ENCODE measurements around the gene HOXA11.

The HOXA11 gene

DNA sequence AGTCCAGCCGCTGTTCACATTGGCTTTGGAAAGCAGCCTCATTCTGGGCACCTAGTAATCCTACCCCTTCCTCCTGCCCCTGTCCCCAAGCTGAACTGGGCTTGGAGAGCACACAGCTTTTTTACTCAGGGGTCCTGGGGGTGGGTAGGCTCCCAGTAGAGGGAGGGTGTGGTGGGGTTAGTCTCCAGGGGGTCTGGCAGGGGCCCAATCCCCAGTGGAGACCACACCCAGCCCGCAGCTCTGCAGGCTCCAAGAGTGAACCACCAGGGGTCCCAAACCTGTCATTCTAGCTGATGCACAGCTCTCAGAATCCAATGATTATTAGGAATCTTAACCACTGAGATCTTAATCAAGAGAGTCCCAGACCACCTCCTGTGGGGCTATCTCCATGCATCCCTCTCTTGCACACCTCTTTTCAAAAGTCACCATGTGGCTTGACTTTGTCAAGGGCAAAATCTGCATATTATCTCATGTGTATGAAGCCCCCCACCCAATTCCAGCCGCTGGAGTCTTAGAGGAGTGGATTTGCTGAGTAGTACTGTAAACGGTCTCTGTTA is 2.7 kb downstream of the HOXA11 start:
- FAIRE-seq = no peak

DNA sequence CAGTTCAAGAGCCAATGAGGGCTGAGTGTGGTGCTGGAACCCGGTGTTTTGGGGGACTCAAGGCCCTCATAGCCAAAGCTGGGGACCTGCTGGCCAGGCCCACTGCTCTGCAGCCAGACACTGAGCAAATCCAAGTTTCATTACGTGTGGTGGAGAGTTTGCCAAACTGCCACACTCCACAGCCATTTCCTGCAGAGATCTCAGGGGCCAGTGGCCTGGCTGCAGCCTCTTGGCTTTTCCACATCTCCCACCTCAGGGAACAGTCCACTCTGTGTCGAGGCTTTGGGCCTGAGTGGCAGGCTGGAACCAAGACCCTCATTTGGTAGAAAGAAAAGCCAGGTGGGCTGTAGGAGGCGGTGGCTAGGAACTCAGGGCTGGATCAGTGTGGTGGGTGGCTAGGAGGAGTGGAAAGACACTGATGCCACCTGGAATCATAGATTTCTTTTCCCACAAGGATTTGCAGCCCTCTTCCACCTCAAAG is 3.2 kb downstream of the HOXA11 start:
- FAIRE-seq (no peak), DNase-seq (ENCODE audit: insufficient read length, low spot score) (no peak)

More for the DNA sequence above, 2.7 kb downstream of the HOXA11 start:
- DNase-seq (ENCODE audit: insufficient read length, low spot score) = no peak

DNA sequence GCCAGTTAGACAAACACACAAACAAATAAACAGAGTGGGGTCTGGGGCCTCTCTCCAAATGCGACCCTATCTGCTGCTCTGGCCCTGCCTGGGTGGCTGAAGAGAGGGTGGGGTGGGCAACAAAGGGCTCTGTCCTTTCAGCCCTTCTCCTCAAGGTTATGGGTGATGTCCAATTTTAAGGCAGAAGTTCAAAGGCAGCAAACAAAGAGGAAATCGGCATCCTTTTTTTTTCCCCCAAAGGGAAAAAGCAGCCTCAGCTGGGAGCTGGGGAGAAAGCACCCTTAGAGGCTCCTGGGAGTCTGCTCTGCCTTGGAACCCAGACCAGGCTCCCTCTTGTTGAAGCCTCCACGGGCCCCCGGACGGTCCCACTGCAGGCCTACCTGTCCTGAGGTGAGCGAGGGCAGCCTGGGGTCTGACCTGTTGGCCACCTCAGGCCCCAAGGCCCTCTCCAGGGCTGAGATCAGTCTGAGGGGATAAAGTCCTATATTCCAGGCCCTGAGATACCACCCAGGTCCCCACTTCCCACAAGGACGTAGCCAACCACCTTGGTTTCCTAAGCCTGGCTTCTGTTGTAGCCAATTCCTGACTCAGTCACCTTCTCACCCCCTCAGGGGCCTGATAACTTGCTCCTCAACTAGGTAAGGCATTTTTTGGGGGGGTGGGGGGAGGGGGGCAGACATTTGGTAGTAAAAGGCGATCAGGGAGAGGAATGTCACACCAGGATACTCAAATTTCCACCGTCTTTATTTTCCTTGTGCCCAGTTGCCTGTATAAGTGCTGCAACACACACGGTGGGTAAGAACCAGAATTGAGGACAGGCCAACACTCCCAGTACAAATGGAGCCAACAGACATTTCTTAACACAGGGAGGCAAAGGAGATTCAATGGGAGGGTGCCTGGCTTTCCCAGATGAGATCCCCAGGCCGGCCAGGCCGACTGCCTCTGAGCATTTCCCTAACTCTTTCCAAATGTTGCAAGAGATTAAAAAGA is 4.3 kb downstream of the HOXA11 start:
- no peak for FAIRE-seq
- DNase-seq (ENCODE audit: insufficient read length, low spot score) = no peak

- peak; percentile 75 for DNase-seq (ENCODE audit: insufficient read length, low spot score)
- FAIRE-seq = peak; percentile 21
Observed at GRCh38 chr7:27179503-27180430, 5.3 kb downstream of the HOXA11 start.

DNA sequence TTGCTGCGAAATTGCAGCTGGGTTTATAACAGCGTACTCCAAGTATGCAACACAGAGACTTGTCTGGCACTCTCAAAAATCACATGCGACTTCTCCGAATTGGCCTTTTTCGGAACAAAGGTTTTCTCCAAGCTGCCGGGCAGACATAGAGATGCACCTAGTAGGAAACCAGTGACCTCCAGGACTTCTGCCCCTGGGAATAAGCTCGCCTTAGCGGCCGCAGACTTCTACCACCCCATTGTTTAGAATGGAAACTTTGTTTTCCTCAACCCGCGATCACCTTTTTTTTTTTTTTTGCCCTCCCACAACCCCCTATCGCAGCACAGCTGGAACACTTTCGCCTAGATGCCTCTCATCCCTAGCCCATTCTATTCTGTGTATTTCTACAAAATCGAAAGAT is 6.0 kb downstream of the HOXA11 start:
- DNase-seq (ENCODE audit: insufficient read length, low spot score) = no peak
- no peak for FAIRE-seq

DNA sequence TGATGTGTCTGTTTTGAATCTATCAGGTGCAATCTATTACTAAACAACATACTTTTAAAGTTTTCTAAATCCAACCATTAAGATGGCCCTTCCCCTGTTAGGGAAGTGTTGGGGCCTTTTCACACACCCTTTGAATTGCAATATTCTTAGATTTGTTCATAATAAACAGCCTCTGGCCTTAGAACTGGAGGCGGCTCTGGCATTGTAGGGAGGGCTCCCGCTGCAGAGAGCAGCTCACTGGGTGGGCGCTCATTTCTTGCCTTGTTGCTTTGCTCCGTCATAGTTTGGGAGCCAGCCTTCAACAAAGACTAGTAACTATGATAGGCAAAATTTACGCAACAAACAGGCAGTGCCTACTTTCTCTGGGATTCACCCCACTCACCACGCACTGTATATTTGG is 6.7 kb downstream of the HOXA11 start:
- DNase-seq (ENCODE audit: insufficient read length, low spot score) (no peak), FAIRE-seq (no peak)

DNA sequence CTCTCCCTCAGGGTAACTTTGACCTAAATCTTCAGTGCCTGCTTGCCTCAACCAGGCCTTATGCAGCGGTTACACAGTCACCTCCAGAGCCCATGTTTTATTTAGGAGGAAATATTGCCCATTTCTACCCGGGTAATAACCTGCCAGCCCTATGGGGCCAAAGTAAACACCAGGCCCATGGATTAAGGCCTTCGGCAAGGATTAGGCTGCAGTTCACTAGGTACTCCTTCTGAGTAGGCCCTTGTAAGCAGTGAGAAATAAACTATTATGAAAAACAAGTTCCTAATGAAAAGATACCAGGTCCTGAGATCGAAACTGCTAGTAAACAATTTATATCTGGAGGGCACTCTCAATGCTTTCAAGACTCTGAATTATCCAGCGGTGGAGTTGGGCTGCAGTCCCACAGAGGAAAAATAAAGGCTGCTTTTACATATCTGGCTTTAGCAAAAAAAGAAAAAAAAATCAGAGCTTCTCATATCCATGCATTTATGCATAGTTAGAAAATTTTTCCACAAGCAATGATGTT is 7.2 kb downstream of the HOXA11 start:
- DNase-seq (ENCODE audit: insufficient read length, low spot score) (no peak), FAIRE-seq (no peak)

- no peak for FAIRE-seq
- no peak for DNase-seq (ENCODE audit: insufficient read length, low spot score)
Observed at GRCh38 chr7:27176962-27177794, 7.9 kb downstream of the HOXA11 start.

DNA sequence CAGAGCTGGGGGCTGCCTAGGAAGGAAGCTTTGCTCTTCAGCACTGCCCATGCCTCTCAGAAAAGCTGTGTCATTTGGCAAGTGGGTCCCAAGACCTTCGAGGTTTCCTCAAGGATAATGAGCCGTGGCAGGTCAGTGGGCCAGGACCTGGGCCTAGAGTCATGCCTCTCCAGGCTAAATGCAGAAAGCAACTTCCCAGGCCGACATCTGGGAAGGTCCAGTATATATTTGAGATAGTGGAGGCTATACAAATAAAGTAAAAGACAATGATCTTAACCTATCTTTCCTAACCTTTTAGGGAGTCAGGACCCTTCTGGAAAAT is 8.5 kb downstream of the HOXA11 start:
- FAIRE-seq (no peak), DNase-seq (ENCODE audit: insufficient read length, low spot score) (no peak)

- FAIRE-seq = no peak
- DNase-seq (ENCODE audit: insufficient read length, low spot score) = no peak
Observed at GRCh38 chr7:27175626-27176523, 9.2 kb downstream of the HOXA11 start.

- FAIRE-seq (no peak), DNase-seq (ENCODE audit: insufficient read length, low spot score) (no peak)
Observed at GRCh38 chr7:27174874-27175625, 10.0 kb downstream of the HOXA11 start.

DNA sequence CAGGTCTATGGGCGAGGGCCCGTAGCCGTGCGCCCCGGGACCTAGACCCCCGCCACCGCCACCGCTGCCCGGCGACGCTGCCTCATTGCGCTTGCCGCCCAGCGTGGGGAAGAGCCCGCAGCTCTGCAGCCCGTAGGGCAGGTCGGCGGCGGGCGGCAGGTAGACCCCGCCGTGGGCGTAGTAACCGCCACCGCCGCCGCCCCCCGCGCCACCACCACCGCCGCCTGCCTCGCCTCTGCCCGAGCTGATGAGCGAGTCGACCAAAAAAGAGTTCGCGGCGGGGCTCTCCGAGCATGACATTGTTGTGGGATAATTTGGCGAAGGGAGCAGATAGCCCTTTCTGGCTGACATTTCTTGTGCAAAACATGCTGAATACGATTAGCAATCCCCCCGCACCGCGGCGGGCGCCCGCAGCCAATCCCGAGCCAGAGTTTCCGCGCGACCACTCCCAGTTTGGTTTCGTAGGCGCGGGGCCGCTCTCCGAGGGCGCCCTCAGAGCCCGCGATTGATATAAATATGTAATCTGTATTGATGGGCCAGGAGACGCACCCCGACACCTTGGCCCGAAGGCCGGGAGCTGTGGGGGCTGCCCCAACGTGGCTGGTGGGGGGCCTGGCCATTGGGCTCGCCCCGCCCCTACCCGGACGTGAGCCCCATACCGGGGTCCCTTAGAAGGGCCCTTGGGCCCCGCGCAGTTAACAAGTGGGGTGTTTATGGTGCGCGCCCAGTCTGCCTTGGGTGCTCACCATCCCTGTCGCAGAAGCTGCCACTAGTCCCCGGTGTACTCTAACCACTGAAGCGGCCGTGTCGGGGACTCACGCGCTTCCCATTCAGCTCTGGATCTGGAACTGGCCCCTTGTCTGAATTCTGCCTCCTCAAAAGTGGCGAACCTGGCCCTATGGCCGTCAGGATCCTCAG is 10.8 kb downstream of the HOXA11 start, which contains the start of gene HOXA10:
Gene HOXA10 (minus strand): TSS at position 365 of the 918 bp plus-strand sequence. CDS start 14 bp downstream, at position 351.
- DNase-seq (ENCODE audit: insufficient read length, low spot score) = no peak
- no peak for FAIRE-seq

DNA sequence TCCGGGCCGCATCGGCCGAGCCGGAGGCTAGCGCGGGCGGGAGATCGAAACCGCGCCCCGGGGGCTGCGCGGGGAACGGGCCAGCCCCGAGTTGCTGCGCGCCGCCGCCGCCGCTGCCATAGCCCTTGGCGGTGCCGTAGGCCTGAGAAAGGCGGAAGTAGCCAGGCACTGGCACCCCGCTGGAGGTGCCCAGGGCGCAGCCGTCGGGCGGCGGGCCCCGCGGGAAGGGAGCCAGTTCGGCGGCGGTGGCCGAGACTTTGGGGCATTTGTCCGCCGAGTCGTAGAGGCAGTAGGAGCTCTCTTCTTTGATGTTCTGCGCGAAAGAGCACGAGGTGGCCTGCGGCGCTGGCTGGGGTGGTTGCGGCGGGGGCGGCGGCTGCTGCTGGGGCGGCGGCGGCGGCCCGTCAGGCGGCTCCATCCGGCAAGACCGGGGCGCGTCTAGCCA is 11.5 kb downstream of the HOXA11 start:
- DNase-seq (ENCODE audit: insufficient read length, low spot score) = no peak
- FAIRE-seq = no peak

GRCh38 chr7:27172823-27173510 is 12.1 kb downstream of the HOXA11 start:
- no peak for FAIRE-seq
- no peak for DNase-seq (ENCODE audit: insufficient read length, low spot score)

- FAIRE-seq (no peak), DNase-seq (ENCODE audit: insufficient read length, low spot score) (no peak)
Observed at GRCh38 chr7:27172315-27172774, 12.7 kb downstream of the HOXA11 start.

DNA sequence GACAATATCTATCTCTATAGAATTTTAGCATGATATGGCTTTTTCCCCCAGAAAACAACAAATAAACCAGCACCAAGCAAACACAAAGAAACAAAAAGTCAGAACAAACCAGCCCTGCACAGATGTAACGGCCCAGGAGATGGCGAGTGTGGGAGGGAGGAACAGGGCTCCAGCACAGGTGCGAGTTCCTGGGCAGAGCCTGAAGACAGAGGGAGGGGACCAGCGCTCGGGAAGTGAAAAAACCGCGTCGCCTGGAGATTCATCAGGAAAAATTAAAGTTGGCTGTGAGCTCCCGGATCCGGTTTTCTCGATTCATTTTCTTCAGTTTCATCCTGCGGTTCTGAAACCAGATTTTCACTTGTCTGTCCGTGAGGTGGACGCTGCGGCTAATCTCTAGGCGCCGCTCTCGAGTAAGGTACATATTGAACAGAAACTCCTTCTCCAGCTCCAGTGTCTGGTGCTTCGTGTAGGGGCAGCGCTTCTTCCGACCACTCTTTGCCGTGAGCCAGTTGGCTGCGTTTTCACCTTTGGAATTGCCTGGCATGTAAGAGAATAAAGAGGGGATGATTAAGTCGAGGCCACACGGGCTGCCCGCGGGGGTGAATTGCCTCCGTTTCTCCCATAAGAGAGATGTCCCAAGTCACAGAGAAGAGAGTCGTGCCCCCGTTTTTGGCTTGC is 13.3 kb downstream of the HOXA11 start:
- DNase-seq (ENCODE audit: insufficient read length, low spot score) (no peak), FAIRE-seq (peak; percentile 40)
